HG03342 (cell line): ENCODE results near the gene BMPR1B.

ENCODE experiments used
- ATAC-seq: cut with Tn5 transposase; IDR thresholded peaks from one replicate; pipeline ENCODE4 v1.9.1; 2021; ENCODE audit warnings: mild to moderate bottlenecking, moderate library complexity; ENCODE audit not compliant: unreplicated experiment

The BMPR1B gene

DNA sequence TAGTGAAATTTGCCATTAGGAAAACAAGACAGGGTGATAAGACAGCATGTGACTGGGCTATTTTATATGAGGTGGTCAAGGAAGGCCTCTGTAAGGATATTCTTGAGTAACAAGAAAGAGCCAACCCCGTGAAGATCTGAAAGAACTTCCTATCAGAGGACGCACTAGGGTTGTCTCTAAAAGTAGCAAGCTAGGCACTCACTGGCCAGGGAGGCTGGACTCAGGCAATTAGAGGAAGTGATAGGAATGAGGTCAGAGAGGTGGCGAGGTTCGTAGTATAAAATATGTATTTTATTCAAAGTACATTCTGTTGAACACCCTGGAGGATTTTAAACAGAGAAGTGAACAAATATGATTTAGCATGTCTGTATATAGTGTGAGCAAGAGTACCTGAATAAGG is 4.6 kb downstream of the BMPR1B start:
- ATAC-seq: no peak

DNA sequence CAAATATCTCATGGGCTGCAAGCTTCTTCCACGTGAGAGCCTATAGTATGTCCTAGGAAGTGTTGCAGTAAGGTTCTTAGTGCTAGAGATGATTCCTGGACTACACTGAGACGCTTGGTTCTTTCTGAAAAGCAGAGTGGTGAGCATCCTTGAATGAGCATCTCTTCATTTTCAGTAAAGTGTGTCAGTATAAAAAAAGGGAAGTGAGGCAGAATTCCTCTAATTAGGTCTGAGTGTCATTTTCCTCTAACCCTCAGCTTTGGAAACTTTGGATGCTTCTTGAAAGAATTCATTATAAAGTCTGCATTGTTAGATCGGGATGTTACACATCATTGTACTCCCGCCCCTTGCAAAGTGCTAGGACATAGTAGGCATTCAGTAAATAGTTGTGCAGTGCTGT is 5.2 kb downstream of the BMPR1B start:
- no peak for ATAC-seq

DNA sequence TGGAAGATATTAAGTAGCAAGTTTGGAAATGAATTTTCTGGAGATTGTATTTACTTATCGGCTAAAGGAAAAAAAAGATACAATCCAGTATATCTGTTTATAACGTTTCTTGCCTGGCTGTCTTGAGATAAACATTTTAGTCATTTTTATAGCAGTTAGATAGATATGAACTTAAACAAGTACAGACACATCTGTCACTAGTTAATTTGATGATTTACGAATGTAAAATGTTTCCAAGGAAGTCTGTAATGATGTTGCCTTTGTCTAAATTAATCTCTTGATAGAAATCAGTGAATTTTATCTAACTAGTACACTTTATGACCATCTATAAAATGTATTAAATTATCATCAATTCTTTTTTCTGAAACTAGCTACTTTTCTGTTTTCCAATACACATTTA is 5.7 kb downstream of the BMPR1B start:
- ATAC-seq: no peak

DNA sequence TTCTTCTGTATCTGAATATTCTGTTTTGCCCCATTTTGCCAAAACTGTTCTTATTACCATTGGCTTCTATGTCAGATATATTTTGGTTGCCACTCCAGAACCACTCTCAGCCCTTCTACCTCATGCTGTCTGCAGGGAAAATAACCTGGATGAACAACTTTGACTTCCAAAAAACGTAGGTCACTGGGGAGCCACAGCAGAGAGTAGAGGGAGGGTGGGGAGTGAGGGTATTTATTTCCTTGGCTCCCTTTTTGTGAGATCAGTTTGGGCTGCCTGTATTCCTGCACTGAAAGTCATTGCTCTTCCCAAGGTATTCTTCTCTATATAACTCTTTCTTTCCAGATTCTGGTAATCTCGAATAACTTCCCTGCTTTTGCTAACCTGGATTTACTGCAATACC is 6.3 kb downstream of the BMPR1B start:
- ATAC-seq: no peak

DNA sequence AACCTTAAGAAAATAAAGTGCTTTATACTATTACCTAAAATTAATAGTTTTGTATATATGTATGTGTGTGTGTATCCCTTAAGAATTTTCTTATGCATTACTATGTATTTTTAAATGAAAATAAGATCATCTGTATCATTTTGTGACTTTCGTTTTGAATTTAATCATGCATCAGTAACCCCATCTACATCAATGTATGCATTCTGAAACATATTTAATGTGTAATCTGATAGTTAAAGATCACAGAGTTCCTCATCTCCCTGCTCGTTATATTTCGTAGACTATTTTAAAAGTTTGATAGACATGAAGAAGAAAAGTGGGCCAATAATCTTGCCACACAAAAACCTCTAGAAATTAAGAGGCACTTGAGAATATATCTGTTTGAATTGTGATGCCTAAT is 7.4 kb downstream of the BMPR1B start:
- no peak for ATAC-seq

DNA sequence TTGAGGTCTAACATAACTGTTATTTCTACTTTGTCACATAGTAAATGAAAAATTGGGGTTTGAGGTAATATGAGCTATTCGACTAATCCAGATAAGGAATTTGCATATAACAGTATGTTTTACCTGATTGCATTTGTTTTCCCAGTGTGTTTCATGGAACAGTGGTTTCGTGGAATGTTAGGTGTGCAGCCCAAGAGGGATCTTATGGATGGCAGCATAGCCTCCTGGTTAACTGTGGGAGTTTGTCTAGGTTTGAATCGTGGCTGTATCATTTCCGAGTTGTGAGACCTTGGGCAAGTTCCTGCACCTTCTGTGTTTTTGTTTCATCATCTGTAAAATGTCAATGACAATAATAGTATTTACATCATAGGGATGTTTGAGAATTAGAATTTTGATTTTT is 7.9 kb downstream of the BMPR1B start:
- no peak for ATAC-seq

DNA sequence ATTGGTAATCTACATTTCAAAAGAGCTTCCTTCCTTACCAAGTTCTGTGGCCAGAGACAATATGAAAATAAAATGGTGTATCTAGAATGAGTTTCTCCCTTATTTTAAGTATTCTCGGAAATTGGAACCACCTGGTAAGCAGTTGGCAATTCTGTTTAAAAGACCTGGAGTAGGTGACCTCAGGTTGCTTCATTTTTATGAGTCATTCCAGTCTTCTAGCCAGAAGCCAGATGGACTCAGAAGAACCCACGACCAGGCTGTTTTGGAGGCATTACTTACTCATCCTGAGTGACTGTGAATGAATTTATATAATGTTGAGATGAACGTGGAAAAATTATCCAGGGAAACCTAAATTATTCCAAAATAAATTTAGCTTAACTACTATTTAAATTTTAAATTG is 9.1 kb downstream of the BMPR1B start:
- no peak for ATAC-seq

DNA sequence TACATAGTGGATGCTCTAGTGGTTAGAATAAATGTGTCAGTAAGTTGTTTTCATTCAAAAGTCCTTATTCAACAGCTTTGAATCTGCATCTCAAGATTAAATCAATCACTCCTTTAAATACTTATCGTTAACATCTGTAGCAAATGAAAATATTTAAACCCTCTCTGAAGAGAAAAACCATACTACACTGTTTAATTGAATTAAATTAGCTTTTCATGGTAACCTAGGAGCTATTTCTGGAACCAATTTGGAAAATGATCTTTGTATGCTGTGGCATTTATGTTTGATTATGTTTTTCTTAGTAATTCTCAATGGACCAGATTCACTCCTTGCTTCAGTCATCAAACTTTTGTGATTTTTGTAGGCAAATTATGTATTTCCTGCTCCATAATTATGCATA is 9.7 kb downstream of the BMPR1B start:
- no peak for ATAC-seq

DNA sequence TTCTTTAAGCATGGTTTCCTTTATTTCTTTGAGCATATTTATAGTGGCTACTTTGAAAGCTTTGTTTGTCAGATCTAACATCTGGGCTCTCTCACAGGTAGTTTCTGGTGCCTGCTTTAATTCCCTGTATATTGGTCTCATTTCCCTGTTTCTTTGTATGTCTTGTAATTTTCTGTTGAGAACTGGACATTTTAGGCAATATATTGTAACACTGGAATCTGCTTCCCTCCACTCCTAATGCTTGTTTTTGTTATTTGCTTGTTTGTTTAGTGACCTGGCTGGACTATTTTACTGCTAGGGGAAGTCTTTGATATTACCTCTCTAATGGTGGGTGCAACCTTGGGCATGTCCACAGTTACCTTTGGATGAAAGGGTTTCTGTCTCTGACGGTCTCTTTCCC is 25.0 kb downstream of the BMPR1B start:
- ATAC-seq: no peak

DNA sequence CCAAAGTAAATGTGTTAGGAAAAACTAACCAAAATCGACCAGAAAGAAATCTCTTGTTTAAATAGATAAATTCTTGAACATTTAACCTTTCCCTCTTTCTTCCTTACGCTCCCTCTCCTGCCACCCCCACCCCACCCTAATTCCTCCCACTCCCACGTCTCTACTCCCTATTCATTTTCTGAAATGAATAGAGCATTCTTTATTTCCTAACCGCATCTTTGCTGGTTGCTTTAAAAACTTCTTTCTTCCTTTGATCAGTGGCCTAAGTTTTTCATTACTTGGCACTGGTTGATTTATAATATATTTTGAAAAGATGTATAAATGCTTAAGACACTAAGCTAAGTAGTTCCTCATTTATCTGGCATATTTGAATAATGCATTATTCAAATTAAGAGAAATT is 33.9 kb downstream of the BMPR1B start:
- no peak for ATAC-seq

DNA sequence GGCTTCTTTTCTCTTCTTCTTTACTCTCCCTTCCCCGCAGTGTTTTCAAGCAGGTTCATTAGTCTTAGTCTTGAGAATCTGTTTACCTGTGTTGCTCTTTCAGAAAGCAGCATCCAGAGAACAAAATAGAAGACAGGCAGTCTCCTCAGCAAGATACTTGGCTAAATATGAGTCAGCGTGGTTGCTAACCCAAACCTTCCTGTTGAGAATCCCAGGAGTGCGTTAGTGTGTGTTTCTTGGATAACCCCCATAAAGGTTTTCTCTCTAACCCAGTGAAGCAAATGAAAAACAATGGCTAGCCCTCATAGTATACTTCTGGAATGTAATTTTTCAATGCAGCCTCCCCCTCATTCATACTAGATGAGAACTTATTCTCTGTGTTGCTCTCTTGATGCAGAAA is 41.1 kb downstream of the BMPR1B start:
- no peak for ATAC-seq

DNA sequence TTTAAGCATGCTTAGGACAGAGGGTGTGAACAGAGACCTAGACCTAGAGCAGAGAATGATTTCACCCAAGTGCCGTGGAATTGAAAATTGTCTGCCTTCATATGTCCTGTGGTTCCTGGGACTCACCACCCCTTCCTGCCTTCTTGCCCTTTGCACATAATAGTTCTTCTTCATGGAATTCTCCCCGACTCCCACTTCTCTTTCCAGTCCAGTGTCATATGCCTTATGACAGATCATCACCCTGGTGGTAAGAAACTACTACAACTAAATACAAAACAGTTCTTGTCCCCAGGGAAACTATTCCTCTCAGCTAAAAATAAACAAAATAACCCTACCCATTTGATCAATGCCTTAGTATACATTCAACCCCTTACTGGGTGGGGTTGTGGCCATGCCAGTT is 43.3 kb downstream of the BMPR1B start:
- ATAC-seq: no peak

DNA sequence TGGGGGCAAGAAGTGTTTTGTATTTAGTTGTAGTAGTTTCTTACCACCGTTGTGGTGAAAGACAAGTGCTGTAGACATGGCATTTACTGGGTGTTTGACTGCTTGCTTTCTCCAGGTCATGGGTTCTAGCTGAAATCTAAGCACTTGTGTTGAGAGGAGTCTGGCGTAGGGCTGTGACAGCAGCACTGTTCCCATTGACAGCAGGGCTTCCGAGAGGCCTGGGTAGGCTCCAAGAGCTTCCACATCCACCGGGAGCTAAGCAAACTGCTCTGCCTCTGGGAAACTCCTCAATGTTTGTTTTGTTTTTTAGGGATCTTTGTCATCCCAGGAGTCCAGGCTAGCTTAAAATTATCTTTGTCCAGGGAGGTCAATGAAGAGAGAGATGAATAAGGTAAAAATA is 44.3 kb downstream of the BMPR1B start:
- ATAC-seq: no peak

DNA sequence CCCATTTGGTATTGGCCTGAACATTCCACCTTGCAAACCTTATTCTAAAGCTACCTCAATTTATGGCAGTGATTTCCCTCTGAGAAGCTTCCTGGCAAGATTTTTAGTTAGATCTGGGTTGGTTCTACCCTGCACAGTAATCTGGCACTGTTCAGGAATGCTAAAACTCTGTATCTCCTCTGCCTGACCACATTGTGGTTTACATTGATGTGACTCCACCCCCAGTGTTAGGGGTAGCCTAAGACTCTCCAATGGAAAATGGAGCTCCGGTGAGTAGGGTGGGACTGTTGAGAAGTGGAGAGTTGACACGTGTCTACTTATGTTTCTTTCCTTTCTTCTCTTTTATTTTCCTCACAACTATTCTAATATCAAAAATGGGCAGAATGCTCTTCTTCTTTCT is 45.4 kb downstream of the BMPR1B start:
- ATAC-seq: no peak

DNA sequence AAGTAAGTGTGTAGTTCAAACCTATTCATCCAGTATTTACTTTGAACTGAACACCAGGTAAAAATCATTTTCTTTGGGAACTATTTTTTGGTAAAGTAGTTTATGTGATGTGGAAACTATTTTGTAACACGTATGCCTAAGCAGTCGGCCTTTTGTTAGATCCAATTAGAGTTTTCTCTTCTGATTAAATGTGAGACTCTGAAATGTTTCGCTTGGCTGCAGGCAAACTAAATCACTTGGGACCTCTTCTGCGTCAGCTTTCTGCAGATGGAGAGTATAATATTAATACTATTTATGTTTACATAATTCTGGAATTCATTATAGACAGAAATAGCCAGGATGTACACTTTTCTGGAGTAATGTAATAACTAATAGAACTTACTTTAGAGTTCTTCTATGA is 46.9 kb downstream of the BMPR1B start:
- ATAC-seq: no peak

DNA sequence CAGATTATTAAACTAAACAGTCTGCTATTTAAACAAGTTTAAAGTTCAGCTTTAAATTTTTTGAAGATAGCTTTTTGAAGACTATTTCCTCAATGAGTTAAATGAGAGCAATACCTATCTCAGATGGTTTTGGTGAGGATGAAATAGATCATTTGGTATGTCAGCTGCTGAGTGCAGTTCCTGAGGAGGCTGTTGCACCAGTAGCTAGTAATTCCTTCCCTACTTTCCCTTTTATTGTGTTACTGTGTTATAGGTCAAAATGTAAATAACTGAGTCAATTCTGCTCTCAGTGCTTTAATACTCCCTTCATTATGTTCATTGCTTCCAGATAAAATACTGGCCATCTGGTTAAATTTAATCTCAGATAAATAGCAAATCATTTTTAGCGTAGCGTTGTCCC is 48.6 kb downstream of the BMPR1B start:
- no peak for ATAC-seq

DNA sequence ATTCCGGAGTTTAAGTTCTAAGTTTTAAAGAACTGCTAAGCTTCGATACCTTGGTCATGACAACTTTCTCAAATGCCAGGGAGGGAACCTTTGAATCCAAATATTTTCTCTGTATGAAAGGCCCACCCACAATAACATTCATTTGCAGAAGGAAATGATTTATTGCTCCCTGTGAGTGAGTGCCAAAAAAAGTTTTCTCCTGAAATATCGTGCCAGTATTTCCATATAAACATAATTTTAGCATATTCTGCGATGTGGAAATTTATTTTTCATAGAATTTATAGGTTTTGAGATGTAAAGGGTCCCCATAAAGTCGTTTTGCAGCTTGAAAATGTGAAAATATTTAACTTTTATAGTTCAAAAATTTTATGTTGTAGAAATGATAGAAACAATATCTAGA is 53.9 kb downstream of the BMPR1B start:
- ATAC-seq: no peak

DNA sequence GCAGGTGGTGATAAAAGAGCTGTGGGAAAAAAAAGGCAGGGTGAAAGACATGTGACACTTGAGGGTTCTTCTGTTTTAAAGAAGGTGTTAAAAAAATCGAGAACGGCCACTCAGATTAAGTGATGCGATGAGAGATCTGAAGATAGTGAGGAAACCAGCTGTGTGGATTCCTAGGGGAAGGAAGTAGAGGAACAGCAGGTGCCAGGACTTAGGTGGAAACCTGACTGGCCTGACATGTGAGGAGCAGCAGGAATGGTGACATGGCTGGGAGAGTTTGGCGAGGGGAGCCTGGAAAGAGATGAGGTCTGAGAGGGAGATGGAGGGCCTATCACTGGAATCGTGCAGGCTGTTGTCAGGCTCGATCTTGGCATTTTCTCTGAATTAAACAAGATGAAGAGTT is 55.5 kb downstream of the BMPR1B start:
- ATAC-seq: no peak

DNA sequence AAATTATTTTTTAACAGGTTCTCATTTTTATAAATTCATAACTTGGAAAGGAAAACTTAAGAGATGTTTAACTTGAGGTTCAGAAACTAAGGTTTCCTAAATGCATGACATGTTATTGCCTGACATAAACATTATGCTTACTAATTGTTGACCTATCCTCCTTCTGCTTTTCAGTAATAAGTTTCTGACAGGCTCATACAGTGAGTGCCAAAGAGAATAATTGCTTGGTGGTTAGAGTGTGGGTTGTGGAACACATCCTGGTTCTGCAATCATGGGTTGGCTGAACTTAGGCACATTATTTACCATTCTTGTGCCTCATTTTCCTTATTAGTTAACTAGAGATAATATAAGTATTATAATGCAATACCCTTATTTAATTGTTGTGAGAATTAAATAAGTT is 56.5 kb downstream of the BMPR1B start:
- no peak for ATAC-seq

DNA sequence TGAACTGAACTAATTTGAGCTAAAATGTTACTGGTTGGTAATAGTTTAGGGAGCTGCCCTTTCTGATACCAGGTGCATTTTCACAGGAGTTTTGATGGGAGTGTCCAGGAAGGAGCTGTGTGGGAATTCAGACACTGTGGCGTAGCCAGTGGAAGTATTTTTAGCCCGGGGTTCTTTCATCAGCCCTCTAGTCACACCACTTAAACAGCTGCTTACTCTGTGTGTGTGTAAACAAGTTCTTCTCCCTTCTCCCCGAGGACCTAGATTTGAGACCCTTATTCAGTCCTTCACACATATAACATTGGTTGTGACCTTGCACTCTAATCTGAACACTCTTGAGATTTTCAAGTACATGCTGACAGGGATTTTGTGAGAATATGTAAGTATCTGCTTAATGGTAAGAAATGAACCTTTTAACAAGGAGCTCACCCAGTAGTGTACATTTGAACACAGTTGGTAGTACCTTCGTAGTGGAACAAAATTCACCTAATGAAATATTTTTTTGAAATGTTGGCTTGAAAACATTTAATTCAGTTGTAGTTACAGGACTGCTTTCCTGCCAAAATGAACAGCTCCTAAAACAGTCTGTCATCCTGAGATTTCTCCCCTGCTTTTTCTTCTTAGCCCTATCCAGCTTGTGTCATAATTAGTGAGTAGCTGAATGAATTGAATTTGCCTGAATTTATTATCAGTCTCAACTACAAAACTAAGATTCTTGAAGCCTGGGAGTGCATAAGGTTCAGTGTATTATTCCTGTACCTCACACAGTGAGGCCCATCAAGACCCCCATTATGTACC is 61.8 kb downstream of the BMPR1B start:
- ATAC-seq: no peak

DNA sequence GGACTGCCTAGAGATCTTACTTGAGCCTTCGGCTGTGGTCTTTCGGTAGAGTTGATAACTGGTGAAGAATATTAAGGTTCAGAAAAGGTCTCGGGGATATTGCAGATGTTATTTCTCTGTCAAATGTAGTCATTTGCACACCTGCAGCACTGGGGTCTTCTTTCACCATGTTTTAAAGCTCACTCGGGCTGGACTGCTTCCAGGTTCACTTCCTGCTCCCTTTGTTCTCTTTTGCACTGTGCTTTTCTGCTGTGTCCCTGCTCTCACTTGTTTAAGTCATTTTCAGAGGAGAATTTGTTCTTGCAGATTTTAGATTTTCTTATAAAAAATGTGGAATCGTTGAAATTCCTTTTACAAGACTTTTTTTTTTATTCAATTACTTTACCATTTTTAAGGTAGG is 68.5 kb downstream of the BMPR1B start:
- no peak for ATAC-seq

DNA sequence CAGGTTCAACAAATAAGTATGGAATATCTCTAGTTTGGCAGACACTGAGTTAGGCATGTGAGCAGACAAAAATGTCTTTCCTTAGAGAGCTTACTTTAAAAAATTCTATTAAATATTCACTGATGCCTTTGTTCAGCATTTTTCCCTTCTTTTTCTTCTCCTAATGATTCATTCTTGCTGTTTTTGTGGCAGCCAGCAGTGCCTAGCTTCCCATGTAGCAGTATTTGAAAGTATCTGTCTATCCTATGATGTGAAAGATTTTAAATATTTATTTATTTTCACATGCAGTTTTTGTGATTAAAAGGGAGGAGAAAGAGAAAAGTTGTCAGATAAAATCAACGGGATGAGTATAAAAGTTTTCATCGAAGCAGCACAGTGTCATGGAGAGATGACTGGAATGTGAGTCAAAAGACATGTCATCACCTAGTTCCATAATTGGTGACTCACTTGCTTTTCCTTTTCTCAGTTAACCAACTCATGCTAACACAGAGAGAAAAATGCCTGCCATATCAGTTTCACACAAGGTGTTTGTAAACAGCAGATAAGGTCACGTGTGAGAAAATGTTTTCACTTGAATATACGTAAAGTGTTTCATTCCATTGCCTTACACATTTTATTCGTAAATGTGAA is 69.8 kb downstream of the BMPR1B start:
- ATAC-seq: no peak

DNA sequence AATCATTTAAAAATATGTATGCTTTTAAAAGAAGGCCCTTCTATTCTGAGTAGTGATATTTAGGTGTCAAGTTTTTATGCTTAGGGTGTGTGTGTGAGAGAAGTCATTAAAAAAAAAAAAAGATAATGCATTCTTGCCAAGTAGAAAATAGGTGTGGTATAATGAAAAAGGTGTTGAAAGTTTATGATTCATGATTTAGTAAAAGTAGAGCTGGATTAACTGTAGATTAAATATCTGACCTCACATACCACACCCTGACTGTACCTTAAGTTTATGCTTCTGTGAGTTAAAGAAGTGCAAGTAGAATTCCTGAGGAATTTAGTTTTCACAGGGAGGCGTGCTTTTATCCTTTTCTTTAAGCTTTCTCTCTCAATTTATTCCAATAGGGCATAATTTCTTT is 71.1 kb downstream of the BMPR1B start:
- ATAC-seq: no peak
